ENCODE measurements around the gene DDX39B.

GRCh38 chr6:31538805-31539400 lies 2.9 kb downstream of the DDX39B start:
- TF ChIP-seq ZFX (IDR thresholded peaks at IDR 0.05; ENCODE audit: borderline replicate concordance) (no peak), CTCF (IDR thresholded peaks at IDR 0.05) (no peak)
